HepG2 (cell line): Measurements from ENCODE around the gene NPB. TPM values are rescaled to one million over a fixed set of nuclear protein-coding genes. Genes with fewer than 3 reads are reported as not detected.

Source experiments
- AKAP8 ChIP-seq: sonication (generic); formaldehyde crosslinking; IDR thresholded peaks from 2 replicates; pipeline ENCODE4 v1.5.1; 2020; ENCODE audit warnings: mild to moderate bottlenecking, missing genetic modification reagents
- GTF3A ChIP-seq: sonication (generic); formaldehyde crosslinking; conservative IDR thresholded peaks from 2 replicates; pipeline ENCODE4 v1.4.0; 2020; ENCODE audit warnings: mild to moderate bottlenecking, missing genetic modification reagents
- HHEX ChIP-seq: IDR thresholded peaks from 2 replicates; pipeline ENCODE4 v1.6.1; 2016; ENCODE audit warnings: control low read depth
- HMG20A ChIP-seq: IDR thresholded peaks from 2 replicates; pipeline ENCODE4 v1.6.1; 2016; ENCODE audit warnings: borderline replicate concordance
- HMG20B ChIP-seq: conservative IDR thresholded peaks from 2 replicates; pipeline ENCODE4 v1.6.1; 2016; ENCODE audit warnings: missing genetic modification reagents, missing compliant biosample characterization
- KMT2A ChIP-seq: sonication (generic); formaldehyde crosslinking; IDR thresholded peaks from 2 replicates; pipeline ENCODE4 v1.4.0; 2020; ENCODE audit warnings: missing genetic modification reagents
- MAF1 ChIP-seq: sonication (generic); formaldehyde crosslinking; IDR thresholded peaks from 2 replicates; pipeline ENCODE4 v1.5.0; 2020; ENCODE audit warnings: missing genetic modification reagents, borderline replicate concordance
- MYNN ChIP-seq: sonication (generic); formaldehyde crosslinking; IDR thresholded peaks from 2 replicates; pipeline ENCODE4 v1.4.0; 2020; ENCODE audit warnings: mild to moderate bottlenecking, low read depth, missing genetic modification reagents
- NCOA5 ChIP-seq: sonication (generic); formaldehyde crosslinking; IDR thresholded peaks from 2 replicates; pipeline ENCODE4 v1.4.0; 2020; ENCODE audit warnings: missing genetic modification reagents
- NKX3-1 ChIP-seq: sonication (generic); formaldehyde crosslinking; IDR thresholded peaks from 2 replicates; pipeline ENCODE4 v1.5.0; 2020; ENCODE audit warnings: missing genetic modification reagents
- ONECUT2 ChIP-seq: sonication (generic); formaldehyde crosslinking; IDR thresholded peaks from 2 replicates; pipeline ENCODE4 v1.4.0; 2020; ENCODE audit warnings: missing genetic modification reagents
- PHF20 ChIP-seq: sonication (generic); formaldehyde crosslinking; IDR thresholded peaks from 2 replicates; pipeline ENCODE4 v1.5.0; 2020; ENCODE audit warnings: mild to moderate bottlenecking, missing genetic modification reagents
- PHF21A ChIP-seq: sonication (generic); formaldehyde crosslinking; IDR thresholded peaks from 2 replicates; pipeline ENCODE4 v1.5.0; 2020; ENCODE audit warnings: mild to moderate bottlenecking, missing genetic modification reagents
- RAD51 ChIP-seq: fragments of 450-650 bp; IDR thresholded peaks from 2 replicates; pipeline ENCODE4 v1.6.1; 2016; ENCODE audit warnings: borderline replicate concordance
- YY1 ChIP-seq: IDR thresholded peaks from 2 replicates; pipeline ENCODE4 v1.6.1; 2011; ENCODE audit warnings: low read length, low read depth, moderate library complexity, mild to moderate bottlenecking; ENCODE audit not compliant: insufficient read depth, insufficient replicate concordance
- ZNF124 ChIP-seq: sonication (generic); formaldehyde crosslinking; IDR thresholded peaks from 2 replicates; pipeline ENCODE4 v1.4.0; 2020; ENCODE audit warnings: missing genetic modification reagents
- ZNF282 ChIP-seq: fragments of 450-650 bp; IDR thresholded peaks from 2 replicates; pipeline ENCODE4 v1.6.1; 2018; ENCODE audit not compliant: partially characterized antibody
- ZNF44 ChIP-seq: sonication (generic); formaldehyde crosslinking; IDR thresholded peaks from 2 replicates; pipeline ENCODE4 v1.5.1; 2020; ENCODE audit warnings: mild to moderate bottlenecking, missing genetic modification reagents
- ZNF589 ChIP-seq: sonication (generic); formaldehyde crosslinking; conservative IDR thresholded peaks from 2 replicates; pipeline ENCODE4 v1.8.0; 2022; ENCODE audit warnings: mild to moderate bottlenecking, moderate library complexity, missing genetic modification reagents
- ZNF709 ChIP-seq: sonication (generic); formaldehyde crosslinking; IDR thresholded peaks from 2 replicates; pipeline ENCODE4 v1.5.0; 2020; ENCODE audit warnings: mild to moderate bottlenecking, missing genetic modification reagents
- polyA plus RNA-seq, 8 experiments: library from polyadenylated mRNA; depleted of rRNA in 3 of 8; stranded (reverse) in 7 of 8; unstranded in 1 of 8; fragments of >200 nt; fragmentation: Illumina TruSeq in 4 of 8; extraction: Trizol in 4 of 8; gene quantifications; 2 replicates each; pipeline versions ENCODE4 v1.2.1 to v1.2.3, GENCODE V29; 2011 to 2016; ENCODE audit warnings: low read depth in 4 of 8, missing spikeins in 1 of 8, mixed read lengths in 1 of 8; ENCODE audit not compliant: insufficient read depth in 1 of 8
- total RNA-seq, 5 experiments: library from RNA; depleted of rRNA; stranded (reverse); fragments of >200 nt; fragmentation: Illumina TruSeq; extraction: Trizol; gene quantifications; 2 replicates each; pipeline ENCODE4 v1.2.3, GENCODE V29; 2016; ENCODE audit warnings: low read depth in 1 of 5
- TF ChIP-seq, protein P1 (sequence below): sonication (generic); formaldehyde crosslinking; IDR thresholded peaks from 2 replicates; pipeline ENCODE4 v1.5.1; 2020; ENCODE audit warnings: missing genetic modification reagents, mild to moderate bottlenecking, borderline replicate concordance
- TF ChIP-seq, protein P2 (sequence below): IDR thresholded peaks from 2 replicates; pipeline ENCODE4 v1.6.1; 2016; ENCODE audit warnings: missing genetic modification reagents, missing compliant biosample characterization
- TF ChIP-seq, protein P3 (sequence below): sonication (generic); formaldehyde crosslinking; IDR thresholded peaks from 2 replicates; pipeline ENCODE4 v1.5.0; 2020; ENCODE audit warnings: missing genetic modification reagents
- TF ChIP-seq, protein P4 (sequence below): sonication (generic); formaldehyde crosslinking; IDR thresholded peaks from 2 replicates; pipeline ENCODE4 v1.4.0; 2020; ENCODE audit warnings: missing genetic modification reagents
- TF ChIP-seq, protein P5 (sequence below): sonication (generic); formaldehyde crosslinking; IDR thresholded peaks from 2 replicates; pipeline ENCODE4 v1.4.0; 2020; ENCODE audit warnings: missing genetic modification reagents, low read depth, mild to moderate bottlenecking, borderline replicate concordance

The NPB gene
- total and polyA plus RNA-seq, 2 of the 13 experiments (the other 11 are each of a cell fraction or from before 2014, with no cell fraction given), result 0.11 to 0.93 TPM

DNA sequence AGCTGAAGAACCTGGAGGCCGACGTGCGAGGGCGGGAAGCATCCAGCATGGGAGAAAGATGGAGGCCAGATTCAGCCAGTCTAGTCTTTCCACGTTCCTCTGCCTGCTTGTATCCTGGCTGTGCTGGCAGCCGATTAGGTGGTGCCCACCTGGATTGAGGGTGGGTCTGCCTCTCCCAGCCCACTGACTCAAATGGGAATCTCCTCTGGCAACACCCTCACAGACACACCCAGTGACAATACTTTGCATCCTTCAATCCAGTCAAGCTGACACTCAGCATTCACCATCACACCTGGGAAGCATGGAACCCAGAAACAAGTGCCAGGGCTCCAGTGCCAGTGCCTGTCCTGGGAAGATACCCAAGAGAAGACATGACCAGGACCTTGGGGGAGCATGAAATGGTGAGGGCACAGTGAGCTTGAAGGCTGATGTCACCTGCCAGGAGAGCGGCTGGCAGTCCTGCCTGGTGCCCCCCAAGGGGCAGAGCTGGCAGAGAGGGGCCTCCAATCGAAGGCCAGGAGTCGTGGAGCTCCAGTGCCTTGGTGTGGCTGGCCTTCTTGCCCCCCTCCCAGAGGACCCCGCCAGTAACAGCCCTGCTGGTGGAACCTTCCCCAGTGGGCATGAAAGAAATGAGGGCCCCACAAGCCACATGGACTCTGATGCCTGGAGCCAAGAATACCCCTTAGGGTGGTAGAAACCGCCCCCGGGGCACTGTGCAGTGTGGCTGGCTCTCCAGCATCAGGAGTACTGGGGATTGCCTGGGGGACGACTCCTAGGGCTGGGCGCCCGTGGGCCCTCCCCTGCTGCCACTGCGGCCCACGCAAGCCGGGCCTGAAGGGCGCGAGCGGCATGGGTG, 643 bp upstream of the NPB start (continued):
- no peak for TF ChIP-seq MYNN (CRISPR knock-in tag)
- TF ChIP-seq MAF1, result no peak; the same call in 1 of the 2 replicates
- TF ChIP-seq, protein P1, sequence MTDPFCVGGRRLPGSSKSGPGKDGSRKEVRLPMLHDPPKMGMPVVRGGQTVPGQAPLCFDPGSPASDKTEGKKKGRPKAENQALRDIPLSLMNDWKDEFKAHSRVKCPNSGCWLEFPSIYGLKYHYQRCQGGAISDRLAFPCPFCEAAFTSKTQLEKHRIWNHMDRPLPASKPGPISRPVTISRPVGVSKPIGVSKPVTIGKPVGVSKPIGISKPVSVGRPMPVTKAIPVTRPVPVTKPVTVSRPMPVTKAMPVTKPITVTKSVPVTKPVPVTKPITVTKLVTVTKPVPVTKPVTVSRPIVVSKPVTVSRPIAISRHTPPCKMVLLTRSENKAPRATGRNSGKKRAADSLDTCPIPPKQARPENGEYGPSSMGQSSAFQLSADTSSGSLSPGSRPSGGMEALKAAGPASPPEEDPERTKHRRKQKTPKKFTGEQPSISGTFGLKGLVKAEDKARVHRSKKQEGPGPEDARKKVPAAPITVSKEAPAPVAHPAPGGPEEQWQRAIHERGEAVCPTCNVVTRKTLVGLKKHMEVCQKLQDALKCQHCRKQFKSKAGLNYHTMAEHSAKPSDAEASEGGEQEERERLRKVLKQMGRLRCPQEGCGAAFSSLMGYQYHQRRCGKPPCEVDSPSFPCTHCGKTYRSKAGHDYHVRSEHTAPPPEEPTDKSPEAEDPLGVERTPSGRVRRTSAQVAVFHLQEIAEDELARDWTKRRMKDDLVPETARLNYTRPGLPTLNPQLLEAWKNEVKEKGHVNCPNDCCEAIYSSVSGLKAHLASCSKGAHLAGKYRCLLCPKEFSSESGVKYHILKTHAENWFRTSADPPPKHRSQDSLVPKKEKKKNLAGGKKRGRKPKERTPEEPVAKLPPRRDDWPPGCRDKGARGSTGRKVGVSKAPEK, result no peak
- TF ChIP-seq HHEX (CRISPR knock-in tag), result no peak
- TF ChIP-seq, protein P2, sequence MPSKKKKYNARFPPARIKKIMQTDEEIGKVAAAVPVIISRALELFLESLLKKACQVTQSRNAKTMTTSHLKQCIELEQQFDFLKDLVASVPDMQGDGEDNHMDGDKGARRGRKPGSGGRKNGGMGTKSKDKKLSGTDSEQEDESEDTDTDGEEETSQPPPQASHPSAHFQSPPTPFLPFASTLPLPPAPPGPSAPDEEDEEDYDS (CRISPR knock-in tag), result no peak
- no peak for TF ChIP-seq YY1
- TF ChIP-seq NKX3-1 (CRISPR knock-in tag), result 0 out of 2 replicates have a peak, but pooled peaks have one; percentile 32
- TF ChIP-seq ZNF282, result no peak
- TF ChIP-seq KMT2A (CRISPR knock-in tag), result no peak
- no peak for TF ChIP-seq HMG20B (CRISPR knock-in tag)
- TF ChIP-seq ONECUT2 (CRISPR knock-in tag), result no peak
- TF ChIP-seq ZNF709 (CRISPR knock-in tag), result no peak
- TF ChIP-seq PHF21A (CRISPR knock-in tag), result no peak
- TF ChIP-seq GTF3A (CRISPR knock-in tag), result no peak
- no peak for TF ChIP-seq RAD51
- TF ChIP-seq AKAP8 (CRISPR knock-in tag), result peak; percentile 100
- TF ChIP-seq PHF20 (CRISPR knock-in tag), result no peak
- TF ChIP-seq, protein P3, sequence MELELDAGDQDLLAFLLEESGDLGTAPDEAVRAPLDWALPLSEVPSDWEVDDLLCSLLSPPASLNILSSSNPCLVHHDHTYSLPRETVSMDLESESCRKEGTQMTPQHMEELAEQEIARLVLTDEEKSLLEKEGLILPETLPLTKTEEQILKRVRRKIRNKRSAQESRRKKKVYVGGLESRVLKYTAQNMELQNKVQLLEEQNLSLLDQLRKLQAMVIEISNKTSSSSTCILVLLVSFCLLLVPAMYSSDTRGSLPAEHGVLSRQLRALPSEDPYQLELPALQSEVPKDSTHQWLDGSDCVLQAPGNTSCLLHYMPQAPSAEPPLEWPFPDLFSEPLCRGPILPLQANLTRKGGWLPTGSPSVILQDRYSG (CRISPR knock-in tag), result no peak
- peak; percentile 93; the same call in 1 of the 2 replicates for TF ChIP-seq NCOA5 (CRISPR knock-in tag)
- TF ChIP-seq ZNF589 (CRISPR knock-in tag), result no peak
- TF ChIP-seq ZNF124 (CRISPR knock-in tag), result no peak
- no peak for TF ChIP-seq HMG20A (CRISPR knock-in tag)
- TF ChIP-seq, protein P4, sequence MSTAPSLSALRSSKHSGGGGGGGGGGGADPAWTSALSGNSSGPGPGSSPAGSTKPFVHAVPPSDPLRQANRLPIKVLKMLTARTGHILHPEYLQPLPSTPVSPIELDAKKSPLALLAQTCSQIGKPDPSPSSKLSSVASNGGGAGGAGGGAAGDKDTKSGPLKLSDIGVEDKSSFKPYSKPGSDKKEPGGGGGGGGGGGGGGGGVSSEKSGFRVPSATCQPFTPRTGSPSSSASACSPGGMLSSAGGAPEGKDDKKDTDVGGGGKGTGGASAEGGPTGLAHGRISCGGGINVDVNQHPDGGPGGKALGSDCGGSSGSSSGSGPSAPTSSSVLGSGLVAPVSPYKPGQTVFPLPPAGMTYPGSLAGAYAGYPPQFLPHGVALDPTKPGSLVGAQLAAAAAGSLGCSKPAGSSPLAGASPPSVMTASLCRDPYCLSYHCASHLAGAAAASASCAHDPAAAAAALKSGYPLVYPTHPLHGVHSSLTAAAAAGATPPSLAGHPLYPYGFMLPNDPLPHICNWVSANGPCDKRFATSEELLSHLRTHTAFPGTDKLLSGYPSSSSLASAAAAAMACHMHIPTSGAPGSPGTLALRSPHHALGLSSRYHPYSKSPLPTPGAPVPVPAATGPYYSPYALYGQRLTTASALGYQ (CRISPR knock-in tag), result no peak; the same call in 1 of the 2 replicates
- TF ChIP-seq, protein P5, sequence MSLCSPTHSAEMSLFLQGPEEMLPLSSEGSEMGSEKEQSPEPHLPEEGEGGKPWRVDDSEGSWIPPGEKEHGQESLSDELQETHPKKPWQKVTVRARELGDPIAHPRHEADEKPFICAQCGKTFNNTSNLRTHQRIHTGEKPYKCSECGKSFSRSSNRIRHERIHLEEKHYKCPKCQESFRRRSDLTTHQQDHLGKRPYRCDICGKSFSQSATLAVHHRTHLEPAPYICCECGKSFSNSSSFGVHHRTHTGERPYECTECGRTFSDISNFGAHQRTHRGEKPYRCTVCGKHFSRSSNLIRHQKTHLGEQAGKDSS (CRISPR knock-in tag), result no peak; the same call in 1 of the 2 replicates
- TF ChIP-seq ZNF44 (CRISPR knock-in tag), result no peak
